Hepatocyte (in vitro differentiated cells): ENCODE measurements around the gene MAFF.

Experiments
- EZH2 ChIP-seq: fragments of 200-600 bp; sonication (generic); IDR thresholded peaks from 2 replicates; pipeline ENCODE4 v1.6.1; 2016; ENCODE audit warnings: antibody characterized with exemption, mild to moderate bottlenecking, borderline replicate concordance
- TF ChIP-seq, protein P1 (sequence below): fragments of 200-600 bp; sonication (generic); IDR thresholded peaks from 2 replicates; pipeline ENCODE4 v1.5.1; 2016; ENCODE audit warnings: antibody characterized with exemption, mild to moderate bottlenecking; ENCODE audit not compliant: poor library complexity

DNA sequence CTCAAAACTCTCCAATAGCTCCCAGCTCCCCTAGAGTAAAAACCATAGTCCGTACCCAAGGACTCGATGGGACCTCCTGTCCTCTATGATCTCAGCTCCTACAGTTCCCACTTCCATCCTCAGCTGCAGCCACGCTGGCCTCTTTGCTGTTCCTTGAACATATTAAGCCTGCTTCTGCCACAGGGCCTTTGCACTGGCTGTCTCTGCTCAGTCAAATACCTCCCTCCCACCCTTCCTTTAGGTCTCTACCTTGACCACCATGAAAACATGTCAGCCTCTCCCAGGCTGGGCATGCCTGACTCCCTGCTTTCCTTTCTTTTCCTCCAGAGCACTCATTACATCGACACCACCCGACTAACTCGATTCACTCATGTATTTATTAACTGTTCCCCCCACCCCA, 46.5 kb downstream of the MAFF start:
- TF ChIP-seq, protein P1, sequence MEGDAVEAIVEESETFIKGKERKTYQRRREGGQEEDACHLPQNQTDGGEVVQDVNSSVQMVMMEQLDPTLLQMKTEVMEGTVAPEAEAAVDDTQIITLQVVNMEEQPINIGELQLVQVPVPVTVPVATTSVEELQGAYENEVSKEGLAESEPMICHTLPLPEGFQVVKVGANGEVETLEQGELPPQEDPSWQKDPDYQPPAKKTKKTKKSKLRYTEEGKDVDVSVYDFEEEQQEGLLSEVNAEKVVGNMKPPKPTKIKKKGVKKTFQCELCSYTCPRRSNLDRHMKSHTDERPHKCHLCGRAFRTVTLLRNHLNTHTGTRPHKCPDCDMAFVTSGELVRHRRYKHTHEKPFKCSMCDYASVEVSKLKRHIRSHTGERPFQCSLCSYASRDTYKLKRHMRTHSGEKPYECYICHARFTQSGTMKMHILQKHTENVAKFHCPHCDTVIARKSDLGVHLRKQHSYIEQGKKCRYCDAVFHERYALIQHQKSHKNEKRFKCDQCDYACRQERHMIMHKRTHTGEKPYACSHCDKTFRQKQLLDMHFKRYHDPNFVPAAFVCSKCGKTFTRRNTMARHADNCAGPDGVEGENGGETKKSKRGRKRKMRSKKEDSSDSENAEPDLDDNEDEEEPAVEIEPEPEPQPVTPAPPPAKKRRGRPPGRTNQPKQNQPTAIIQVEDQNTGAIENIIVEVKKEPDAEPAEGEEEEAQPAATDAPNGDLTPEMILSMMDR, result no peak
- TF ChIP-seq EZH2, result no peak
